Suppressor macrophage treated with lipopolysaccharide for 4 hours (primary cell): ENCODE data around the gene SCN5A.

Experiments
- DNase-seq: peaks from one replicate; pipeline ENCODE4 v3.0.0-alpha.2; 2020

SCN5A gene

DNA sequence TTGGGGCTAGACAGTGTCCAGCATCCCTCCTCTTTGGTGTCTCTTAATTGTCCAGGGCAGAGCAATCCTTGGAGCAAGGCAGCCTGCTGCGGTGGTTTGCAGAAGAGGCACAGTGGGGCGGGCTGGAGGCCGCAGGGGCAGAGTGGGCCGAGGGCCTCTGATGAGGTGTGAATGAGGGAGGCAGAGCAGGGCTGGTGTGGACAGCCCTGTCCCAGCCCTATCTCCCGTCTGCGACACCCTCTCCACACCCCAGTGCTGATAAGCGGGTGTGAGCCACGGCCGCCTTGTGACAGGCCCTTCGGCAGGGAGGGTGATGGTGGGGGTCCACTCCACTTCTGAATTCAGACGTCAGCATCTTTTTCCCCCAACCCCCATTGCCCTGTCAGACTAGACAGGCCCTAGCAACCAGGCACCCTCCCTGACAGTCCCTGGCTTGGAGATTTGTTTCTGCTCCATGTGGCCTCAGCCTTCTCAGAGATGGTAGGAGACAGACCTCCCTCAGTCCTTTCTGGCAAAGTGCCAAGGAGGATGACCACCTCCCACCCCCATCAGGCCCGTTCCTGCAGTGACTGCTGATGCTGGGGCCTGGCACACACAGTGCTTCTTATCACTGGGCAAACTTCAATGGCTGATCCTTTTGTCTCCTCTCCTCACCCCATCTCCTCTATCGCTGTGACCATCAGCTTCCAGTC is 116.1 kb downstream of the SCN5A start:
- DNase-seq = no peak

DNA sequence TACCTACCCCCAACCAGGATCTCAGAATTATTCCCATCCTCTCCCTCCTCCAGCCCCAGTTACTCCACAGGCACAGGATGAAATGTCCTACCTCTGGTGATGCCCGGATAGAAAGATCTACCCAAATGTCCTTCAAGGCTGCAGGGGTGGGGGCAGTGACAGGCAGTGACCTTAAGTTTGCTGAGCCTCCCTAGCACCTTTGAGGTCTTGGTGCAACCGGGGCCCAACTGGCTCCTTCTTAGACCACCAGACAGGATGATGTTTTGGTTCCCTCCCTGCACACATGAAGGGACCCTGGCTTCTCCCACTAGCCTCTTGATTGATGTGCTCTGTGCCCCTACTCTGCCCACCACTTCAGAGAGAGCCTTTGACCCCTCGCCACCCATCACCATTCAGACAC is 117.0 kb downstream of the SCN5A start:
- no peak for DNase-seq

DNA sequence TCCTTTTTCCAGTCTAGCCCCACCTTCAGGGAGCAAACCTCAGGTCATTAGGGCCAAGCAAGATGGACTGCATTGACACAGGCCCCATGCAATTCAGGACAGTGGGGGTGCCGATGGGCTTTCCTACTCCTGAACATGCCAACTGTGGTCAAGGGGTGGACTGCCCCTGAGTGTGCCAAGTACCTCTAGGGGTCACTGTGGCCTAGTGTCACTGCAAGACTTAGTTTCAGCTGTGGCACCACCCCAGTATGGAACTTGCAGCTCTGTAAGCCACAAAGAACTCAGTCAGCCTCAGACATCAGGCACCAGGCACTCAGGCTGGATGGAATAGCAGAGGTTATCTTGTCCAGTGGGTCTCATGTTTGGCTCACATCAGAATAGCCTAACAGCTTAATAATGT is 121.0 kb downstream of the SCN5A start:
- peak; percentile 10 for DNase-seq

DNA sequence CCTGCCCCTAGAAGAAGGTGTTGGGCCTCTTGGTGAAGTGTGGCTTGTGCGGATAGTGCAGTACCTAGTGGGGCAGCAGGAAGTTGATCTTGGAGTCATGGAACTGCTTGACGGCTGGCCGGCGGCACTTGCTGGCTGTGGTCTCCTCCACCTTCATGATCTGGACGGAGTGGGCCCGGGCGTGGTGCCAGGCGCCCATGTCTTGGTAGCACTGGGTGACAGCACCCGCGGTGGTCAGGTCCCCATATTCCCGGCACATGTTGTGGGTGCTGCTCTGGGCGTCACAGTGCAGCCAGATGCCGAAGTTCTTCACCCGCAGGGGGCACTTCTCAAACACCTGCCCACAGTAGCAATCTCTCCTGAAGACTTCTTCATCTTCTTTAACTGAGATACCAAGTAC is 122.7 kb downstream of the SCN5A start:
- no peak for DNase-seq

DNA sequence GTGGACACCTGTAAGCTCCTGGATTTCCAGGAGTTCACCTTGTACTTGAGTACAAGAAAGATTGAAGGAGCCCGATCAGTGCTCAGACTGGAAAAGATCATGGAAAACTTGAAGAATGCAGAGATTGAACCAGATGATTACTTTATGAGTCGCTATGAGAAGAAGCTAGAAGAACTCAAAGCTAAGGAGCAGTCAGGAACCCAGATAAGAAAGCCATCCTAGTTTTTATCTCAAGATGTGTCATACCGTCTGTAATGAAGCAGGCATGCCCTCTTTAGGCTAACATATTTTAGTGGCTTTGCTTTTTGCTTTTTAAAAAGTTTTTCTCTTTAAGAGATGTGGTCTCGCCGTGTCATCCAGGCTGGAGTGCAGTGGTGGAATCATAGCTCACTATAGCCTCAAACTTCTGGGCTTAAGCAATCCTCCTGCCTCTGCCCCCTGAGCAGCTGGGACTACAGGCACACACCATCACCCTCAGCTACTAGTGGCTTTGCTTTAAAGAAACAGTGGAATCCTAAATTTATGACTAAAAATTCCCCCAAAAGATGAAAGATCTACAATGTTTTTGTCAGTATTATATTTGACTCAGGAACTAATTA is 125.2 kb downstream of the SCN5A start:
- no peak for DNase-seq

DNA sequence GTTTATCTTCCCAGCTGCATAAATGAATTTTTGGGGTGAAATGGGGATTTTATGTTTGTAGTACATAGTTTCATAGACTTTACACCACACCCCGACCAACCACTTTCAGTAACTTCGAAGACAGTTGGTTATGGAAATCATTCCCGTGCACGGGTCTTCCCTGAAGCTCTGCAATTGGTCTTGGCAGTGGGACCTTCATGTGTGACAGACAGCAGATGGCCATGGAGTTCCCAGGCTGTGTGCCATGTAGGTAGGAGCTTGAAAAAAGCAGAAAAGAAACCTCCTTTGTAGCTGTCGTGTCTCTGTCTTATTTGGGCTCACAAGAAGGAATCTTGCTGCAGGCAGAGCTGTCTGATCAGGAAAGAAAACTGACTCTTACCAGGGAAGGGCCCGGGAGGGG is 127.5 kb downstream of the SCN5A start:
- DNase-seq = no peak

DNA sequence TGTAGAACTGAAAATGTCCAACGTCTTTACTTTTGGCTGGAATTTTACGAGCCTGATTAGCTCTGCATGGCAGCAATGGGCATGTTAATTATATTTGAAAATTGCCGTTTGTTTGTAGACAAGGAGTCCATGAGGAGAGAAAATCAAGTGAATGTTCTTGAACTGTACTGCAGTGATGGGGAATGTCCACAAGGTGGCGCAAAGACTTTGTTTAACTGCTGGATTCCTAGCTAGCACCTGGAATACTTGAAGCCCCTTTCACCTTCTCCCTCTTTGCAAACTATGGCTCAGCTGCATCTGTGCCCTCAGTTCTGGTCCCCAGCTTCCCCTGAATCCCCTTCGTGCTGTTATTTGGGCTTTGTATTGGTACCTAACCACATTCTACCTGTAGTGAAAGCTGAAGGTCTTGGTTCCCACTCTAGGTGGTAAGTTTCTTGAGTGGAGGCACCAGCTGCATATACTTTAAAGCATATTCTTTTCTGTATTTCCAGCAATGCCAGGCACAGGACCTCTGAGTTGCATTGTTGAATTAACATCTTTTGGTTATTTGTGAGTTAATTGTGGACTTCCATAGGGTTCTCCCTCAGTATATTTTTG is 128.0 kb downstream of the SCN5A start:
- DNase-seq = peak; percentile 74

DNA sequence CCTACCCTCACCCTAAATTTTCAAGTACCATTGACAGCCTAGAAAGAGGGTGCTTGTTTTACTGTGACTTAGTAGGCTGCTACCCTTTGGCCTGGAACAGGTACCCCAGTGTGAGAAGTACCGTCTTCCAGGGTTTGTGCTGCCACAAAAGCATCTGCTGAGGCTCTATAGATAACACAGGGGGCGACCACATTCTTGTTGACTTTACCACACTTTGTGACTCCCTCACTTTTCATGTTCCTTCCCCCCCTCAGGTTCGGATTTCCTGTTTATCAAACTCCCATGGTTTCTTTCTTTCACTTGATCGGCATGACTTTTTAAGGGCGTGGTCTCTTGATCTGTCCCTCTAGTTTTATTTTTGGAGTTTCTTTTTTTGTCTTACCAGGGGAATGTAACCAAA is 129.8 kb downstream of the SCN5A start:
- DNase-seq = no peak

DNA sequence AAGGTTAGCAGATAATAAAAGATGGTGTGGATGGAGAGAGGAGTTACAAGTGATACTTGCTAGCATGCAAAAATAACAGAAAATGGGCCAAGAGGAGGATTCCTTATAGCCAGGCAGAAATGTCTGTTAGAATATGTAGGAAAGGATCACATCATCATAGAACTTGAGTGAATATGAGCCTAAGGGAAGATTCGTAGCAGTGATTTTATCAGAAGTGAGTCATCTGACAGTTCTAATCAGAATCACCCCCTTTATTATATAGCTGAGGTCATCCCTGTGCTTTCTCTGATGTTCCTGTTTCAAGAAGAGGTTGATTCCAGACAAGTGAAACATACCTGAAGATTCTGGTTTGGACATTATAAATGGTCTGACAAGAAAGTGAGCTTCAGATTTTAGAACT is 130.5 kb downstream of the SCN5A start:
- DNase-seq = no peak

DNA sequence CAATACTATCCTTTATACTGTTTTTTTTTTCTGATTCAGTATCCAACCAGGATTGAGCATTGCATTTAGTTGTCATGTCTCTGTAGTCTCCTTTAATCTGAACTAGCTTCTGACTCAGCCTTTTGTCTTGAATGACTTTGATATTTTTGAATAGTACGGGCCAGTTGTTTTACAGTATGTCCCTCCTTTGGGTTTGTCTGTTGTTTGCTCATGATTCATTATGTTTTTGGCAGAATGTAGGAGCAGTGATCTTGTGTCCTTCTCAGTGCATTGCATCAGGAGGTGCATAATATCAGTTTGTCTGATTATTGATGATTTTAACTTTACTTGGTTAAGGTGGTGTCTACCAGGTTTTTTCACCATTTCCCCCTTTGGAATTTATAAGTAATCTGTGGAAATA is 132.8 kb downstream of the SCN5A start:
- no peak for DNase-seq

DNA sequence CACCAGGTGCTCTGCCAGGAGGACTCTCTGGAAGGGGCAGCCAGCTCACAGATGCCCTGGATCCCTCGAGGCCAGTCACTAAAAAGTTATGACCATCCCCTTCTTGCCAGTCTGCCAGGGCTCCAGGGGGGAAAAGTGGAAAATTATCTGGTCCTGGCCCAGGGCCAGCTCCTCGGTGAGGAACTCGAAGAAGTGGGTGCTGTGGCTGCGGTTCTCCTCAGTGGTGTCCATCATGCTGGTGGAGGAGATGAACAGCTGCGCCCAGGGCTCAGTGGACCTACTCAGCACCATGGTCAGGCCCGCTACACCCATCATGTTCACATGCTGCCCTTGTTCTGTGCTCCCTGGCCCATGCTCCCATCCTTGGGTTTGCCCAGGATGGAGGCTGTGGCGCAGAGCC is 134.1 kb downstream of the SCN5A start:
- DNase-seq = no peak

DNA sequence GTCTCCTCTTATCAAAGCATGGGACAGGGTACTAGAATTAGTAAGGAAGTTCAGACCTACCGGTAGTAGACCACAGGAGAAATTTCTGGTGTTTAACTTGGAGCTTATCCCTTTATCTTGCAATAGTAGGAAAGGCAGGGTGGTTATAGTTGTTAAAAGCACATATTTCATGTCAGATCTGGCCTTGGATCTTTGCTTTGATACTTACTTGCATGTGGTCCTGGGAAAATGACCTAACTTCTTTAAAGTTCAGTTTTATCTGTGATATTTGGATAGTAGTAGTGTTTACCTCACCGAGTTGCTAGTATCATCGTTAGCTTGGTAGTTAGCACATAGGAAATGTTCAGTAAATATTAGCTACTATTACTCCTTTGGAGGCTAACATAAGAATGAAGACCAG is 137.9 kb downstream of the SCN5A start:
- DNase-seq = no peak

DNA sequence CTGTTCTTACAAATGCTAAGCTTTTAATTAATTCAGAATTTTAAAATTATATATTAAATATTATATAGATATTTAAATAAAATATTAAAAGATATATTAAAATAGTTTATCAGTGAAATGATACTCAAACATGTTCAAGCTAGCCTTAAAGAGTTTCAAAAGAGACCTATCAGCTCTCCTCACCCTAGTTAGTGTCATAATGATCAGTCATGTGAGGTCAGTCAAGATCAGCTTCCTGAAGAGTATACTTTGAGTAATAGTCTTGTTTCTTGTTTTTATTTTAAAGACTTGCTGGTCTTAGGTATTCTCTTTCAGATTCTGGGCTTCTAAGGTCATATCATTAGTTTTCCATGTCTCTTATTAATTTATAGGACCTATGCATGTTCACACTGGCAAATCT is 138.9 kb downstream of the SCN5A start:
- peak; percentile 9 for DNase-seq

DNA sequence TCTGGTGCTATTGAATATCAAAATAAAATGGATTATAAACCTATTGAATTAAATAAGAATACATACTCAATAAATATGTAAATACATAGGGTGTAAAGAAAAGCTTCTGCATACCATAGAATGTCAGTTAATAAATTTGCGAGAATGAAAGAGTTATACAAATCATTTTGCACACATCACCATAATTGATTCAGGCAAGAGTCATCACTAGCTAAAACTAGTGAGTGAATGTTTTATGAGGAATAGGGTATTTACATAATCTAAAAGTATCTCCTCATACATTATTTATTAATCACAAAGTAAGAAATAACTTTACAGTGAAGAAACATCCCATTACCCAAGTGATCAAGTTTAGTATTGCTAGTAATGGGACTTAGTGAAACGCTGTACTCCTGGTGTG is 139.8 kb downstream of the SCN5A start:
- no peak for DNase-seq

DNA sequence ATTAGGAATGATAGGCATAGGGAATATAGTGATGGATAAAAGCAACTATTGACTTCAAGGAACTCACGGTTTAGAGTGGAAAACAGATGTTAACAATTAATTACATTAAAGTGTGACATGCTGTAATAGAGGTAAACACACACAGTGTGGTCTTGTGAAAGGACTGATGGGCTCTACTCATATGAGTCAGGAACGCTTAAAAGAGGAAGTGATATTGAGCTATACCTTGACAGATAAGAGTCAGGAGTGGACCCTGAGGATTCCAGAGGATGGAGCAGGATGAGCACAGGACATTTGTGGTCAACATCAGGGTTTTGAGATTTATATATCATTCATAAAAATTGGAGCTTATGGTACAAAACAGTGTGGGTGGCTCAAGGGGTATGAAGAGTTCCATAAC is 142.4 kb downstream of the SCN5A start:
- DNase-seq = no peak

DNA sequence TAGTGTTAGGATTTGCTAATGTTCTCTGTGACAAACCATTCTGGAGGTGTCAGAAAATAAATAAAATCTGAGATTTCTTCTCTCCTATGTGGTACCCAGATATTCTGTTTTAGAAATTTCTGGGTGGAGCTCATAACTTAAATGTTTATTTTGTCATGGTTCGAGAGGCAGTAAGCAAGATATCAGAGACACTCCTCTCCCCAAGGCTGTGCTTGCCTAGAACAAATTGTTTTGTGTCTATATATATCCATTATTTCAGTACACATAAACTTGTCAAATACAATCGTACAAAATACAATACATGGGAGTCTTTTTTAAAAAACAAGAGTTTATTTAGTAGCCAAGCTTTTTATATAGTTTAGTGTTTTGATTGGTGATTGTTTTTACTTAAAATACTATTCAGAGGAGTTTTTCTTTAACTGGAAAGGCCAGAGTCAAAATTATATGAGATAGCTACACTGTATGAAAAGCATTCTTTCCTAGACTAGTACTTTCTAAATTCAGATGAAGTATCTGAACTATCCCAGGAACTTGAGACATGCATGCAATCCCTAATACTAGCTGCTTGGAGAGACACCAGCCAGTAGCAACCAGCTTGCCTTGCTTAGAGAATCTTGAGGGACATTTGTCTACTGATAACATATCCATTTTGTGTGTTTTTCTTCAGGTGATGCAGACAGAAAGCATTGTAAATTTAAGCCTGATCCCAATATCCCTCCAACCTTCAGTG is 148.6 kb downstream of the SCN5A start:
- DNase-seq = no peak
